Measurements from ENCODE around the gene RBM28. TPM values are rescaled to one million over a fixed set of nuclear protein-coding genes. Genes with fewer than 3 reads are reported as not detected.
A peak's percentile ranks its signal among the peaks of the same experiment; 100 is the strongest.

RBM28 gene
- total and polyA plus RNA-seq, 2 donors from 2014 or later = 11.5 to 35.2 TPM

- TF ChIP-seq CTCF (IDR thresholded peaks at IDR 0.05; ENCODE audit: borderline replicate concordance, extremely low read depth, insufficient read depth) = no peak
- peak overlapping the region; percentile 6 to 39 (median 14) for H3K4me3 ChIP-seq (ENCODE audit: low read length in 3 of 3)
- no peaks in the 10 kb centered on the region for H3K9me3 ChIP-seq (ENCODE audit: control insufficient read depth in 2 of 3, insufficient read depth in 1 of 3, low read length in 3 of 3)
- H3K36me3 ChIP-seq (ENCODE audit: control insufficient read depth in 2 of 3, insufficient read depth in 3 of 3, low read length in 3 of 3) = no peaks in the 10 kb centered on the region
- no peak overlapping the region for H3K27ac ChIP-seq (ENCODE audit: low read depth in 2 of 2, low read length in 2 of 2)
- FAIRE-seq (no peak), DNase-seq (peak in 4 of 5 donors; percentile 17 to 52 (median 20))
- peaks cover 0 to 18% (median 6%) of the 10 kb centered on the region in 3 donors for H3K4me1 ChIP-seq (ENCODE audit: control insufficient read depth in 2 of 3, insufficient read depth in 2 of 3, low read depth in 1 of 3, low read length in 3 of 3)
- peak overlapping the region in 1 of 3 donors; percentile 34 for H3K9ac ChIP-seq (ENCODE audit: low read length in 3 of 3)
- intact Hi-C loops (cut with DNase I) = no loop called here
- peaks cover 7% of the 10 kb centered on the region for H3K27me3 ChIP-seq (ENCODE audit: control insufficient read depth, insufficient read depth, low read length)
These were observed 72.2 kb downstream of the RBM28 start for GRCh38 chr7:128271471-128271941.

GRCh38 chr7:128270826-128271272 is 72.9 kb downstream of the RBM28 start:
- no peak for FAIRE-seq
- no peak overlapping the region for H3K27ac ChIP-seq (ENCODE audit: low read depth in 2 of 2, low read length in 2 of 2)
- peaks cover 7% of the 10 kb centered on the region for H3K27me3 ChIP-seq (ENCODE audit: control insufficient read depth, insufficient read depth, low read length)
- intact Hi-C loops (cut with DNase I) = no loop called here
- TF ChIP-seq CTCF (IDR thresholded peaks at IDR 0.05; ENCODE audit: borderline replicate concordance, extremely low read depth, insufficient read depth) = no peak
- peaks cover 0 to 19% (median 6%) of the 10 kb centered on the region in 3 donors for H3K4me1 ChIP-seq (ENCODE audit: control insufficient read depth in 2 of 3, insufficient read depth in 2 of 3, low read depth in 1 of 3, low read length in 3 of 3)
- peak overlapping the region in 1 of 3 donors; percentile 34 for H3K9ac ChIP-seq (ENCODE audit: low read length in 3 of 3)
- H3K36me3 ChIP-seq (ENCODE audit: control insufficient read depth in 2 of 3, insufficient read depth in 3 of 3, low read length in 3 of 3) = no peaks in the 10 kb centered on the region
- H3K9me3 ChIP-seq (ENCODE audit: control insufficient read depth in 2 of 3, insufficient read depth in 1 of 3, low read length in 3 of 3) = no peaks in the 10 kb centered on the region
- DNase-seq = peak; percentile 47 to 71 (median 68)
- H3K4me3 ChIP-seq (ENCODE audit: low read length in 3 of 3) = peak overlapping the region in 1 of 3 donors; percentile 39

GRCh38 chr7:128268233-128268632 is 75.5 kb downstream of the RBM28 start:
- no peak for FAIRE-seq

More at GRCh38 chr7:128268233-128268632, 75.5 kb downstream of the RBM28 start:
- H3K4me3 ChIP-seq (ENCODE audit: low read length in 3 of 3) = no peak overlapping the region
- H3K36me3 ChIP-seq (ENCODE audit: control insufficient read depth in 2 of 3, insufficient read depth in 3 of 3, low read length in 3 of 3) = no peaks in the 10 kb centered on the region
- TF ChIP-seq CTCF (IDR thresholded peaks at IDR 0.05; ENCODE audit: borderline replicate concordance, extremely low read depth, insufficient read depth) = no peak
- H3K9me3 ChIP-seq (ENCODE audit: control insufficient read depth in 2 of 3, insufficient read depth in 1 of 3, low read length in 3 of 3) = no peaks in the 10 kb centered on the region
- H3K27ac ChIP-seq (ENCODE audit: low read depth in 2 of 2, low read length in 2 of 2) = no peak overlapping the region
- no peak for DNase-seq
- peaks cover 0 to 25% (median 6%) of the 10 kb centered on the region in 3 donors for H3K4me1 ChIP-seq (ENCODE audit: control insufficient read depth in 2 of 3, insufficient read depth in 2 of 3, low read depth in 1 of 3, low read length in 3 of 3)
- H3K27me3 ChIP-seq (ENCODE audit: control insufficient read depth, insufficient read depth, low read length) = peaks cover 7% of the 10 kb centered on the region
- no peak overlapping the region for H3K9ac ChIP-seq (ENCODE audit: low read length in 3 of 3)
- intact Hi-C loops (cut with DNase I) = no loop called here

Measured in kidney (tissue), 14 donors.